Vagina (tissue), 2 donors: ENCODE data around the gene ATP11B. TPM values are rescaled to one million over a fixed set of nuclear protein-coding genes. Genes with fewer than 3 reads are reported as not detected.

Experiments
- DNase-seq, 2 donors: peaks; one replicate each; pipeline ENCODE4 v3.0.0-alpha.2; 2017; ENCODE audit errors: extremely low spot score in 2 of 2
- H3K27ac ChIP-seq: fragments of 200-600 bp; sonication (generic); one replicate; pipeline ENCODE4 v1.5.1; 2019
- H3K27me3 ChIP-seq: fragments of 200-600 bp; sonication (generic); one replicate; pipeline ENCODE4 v1.5.1; 2019
- H3K36me3 ChIP-seq, 2 donors: fragments of 200-600 bp; sonication (generic); one replicate each; pipeline ENCODE4 v1.5.1; 2017 to 2019
- H3K4me1 ChIP-seq: fragments of 200-600 bp; sonication (generic); one replicate; pipeline ENCODE4 v1.5.1; 2019
- H3K4me3 ChIP-seq, 2 donors: fragments of 200-600 bp; sonication (generic); 1 replicate in 1 of 2; 2 replicates in 1 of 2; pipeline ENCODE4 v1.5.1; 2016 to 2019
- H3K9me3 ChIP-seq: fragments of 200-600 bp; sonication (generic); one replicate; pipeline ENCODE4 v1.5.1; 2019
- POLR2A ChIP-seq, 2 donors: fragments of 450-650 bp; IDR thresholded peaks; one replicate each; pipeline ENCODE4 v1.6.1; 2017; ENCODE audit warnings: antibody characterized with exemption in 2 of 2, mild to moderate bottlenecking in 2 of 2, moderate library complexity in 2 of 2
- POLR2AphosphoS5 ChIP-seq, 2 donors: sonication (generic); formaldehyde crosslinking; IDR thresholded peaks; one replicate each; pipeline ENCODE4 v1.9.0; 2017; ENCODE audit warnings: antibody characterized with exemption in 2 of 2, mild to moderate bottlenecking in 2 of 2, low read depth in 1 of 2; ENCODE audit not compliant: insufficient read depth in 1 of 2
- intact Hi-C: fragments of 100-400 bp; cut with DNase I; formaldehyde crosslinking; loops from one replicate; pipeline ENCODE4 v1.15.1; 2023
- total RNA-seq: library from RNA; depleted of rRNA; stranded (reverse); fragments of >200 nt; gene quantifications from one replicate; pipeline ENCODE4 v1.2.3, GENCODE V29; 2016
- TF ChIP-seq, protein P1 (sequence below), 3 experiments: fragments of 450-650 bp in 2 of 3; fragments of 200-600 bp in 1 of 3; sonication (generic) in 1 of 3; IDR thresholded peaks; one replicate each; pipeline ENCODE4 v1.5.1; 2017 to 2019; ENCODE audit warnings: antibody characterized with exemption in 3 of 3, mild to moderate bottlenecking in 2 of 3, moderate library complexity in 2 of 3

ATP11B gene
- total RNA-seq, 1 donor from 2014 or later, result 100 TPM

DNA sequence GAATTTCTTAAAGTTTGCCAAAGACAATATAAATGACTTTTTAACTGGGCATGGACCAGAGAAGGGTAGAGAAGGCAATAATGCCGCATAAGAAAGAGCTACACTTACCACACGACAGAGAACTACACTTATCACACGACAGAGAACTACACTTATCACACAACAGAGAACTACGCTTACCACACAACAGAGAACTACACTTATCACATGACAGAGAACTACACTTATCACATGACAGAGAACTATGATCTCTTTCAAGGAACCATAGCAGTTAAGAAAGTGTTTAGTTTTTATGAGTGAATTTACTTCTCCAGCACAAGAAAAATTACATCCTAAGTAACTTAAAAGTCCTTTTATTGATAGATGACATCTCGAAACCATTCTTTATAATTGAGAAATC is 155.0 kb downstream of the ATP11B start:
- H3K36me3 ChIP-seq, result peaks cover 0 to 35% of the 10 kb centered on the region in 2 donors
- no peaks in the 10 kb centered on the region for H3K27me3 ChIP-seq
- no peak overlapping the region for H3K4me3 ChIP-seq
- no peaks in the 10 kb centered on the region for H3K4me1 ChIP-seq
- no peak for TF ChIP-seq POLR2AphosphoS5 (IDR thresholded peaks at IDR 0.05; ENCODE audit: insufficient read depth in 1 of 2, low read depth in 1 of 2)
- TF ChIP-seq, protein P1, sequence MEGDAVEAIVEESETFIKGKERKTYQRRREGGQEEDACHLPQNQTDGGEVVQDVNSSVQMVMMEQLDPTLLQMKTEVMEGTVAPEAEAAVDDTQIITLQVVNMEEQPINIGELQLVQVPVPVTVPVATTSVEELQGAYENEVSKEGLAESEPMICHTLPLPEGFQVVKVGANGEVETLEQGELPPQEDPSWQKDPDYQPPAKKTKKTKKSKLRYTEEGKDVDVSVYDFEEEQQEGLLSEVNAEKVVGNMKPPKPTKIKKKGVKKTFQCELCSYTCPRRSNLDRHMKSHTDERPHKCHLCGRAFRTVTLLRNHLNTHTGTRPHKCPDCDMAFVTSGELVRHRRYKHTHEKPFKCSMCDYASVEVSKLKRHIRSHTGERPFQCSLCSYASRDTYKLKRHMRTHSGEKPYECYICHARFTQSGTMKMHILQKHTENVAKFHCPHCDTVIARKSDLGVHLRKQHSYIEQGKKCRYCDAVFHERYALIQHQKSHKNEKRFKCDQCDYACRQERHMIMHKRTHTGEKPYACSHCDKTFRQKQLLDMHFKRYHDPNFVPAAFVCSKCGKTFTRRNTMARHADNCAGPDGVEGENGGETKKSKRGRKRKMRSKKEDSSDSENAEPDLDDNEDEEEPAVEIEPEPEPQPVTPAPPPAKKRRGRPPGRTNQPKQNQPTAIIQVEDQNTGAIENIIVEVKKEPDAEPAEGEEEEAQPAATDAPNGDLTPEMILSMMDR (IDR thresholded peaks at IDR 0.05), result no peak
- no peak for DNase-seq
- H3K27ac ChIP-seq, result no peak overlapping the region
- H3K9me3 ChIP-seq, result no peaks in the 10 kb centered on the region
- intact Hi-C loops, result no loop called here

DNA sequence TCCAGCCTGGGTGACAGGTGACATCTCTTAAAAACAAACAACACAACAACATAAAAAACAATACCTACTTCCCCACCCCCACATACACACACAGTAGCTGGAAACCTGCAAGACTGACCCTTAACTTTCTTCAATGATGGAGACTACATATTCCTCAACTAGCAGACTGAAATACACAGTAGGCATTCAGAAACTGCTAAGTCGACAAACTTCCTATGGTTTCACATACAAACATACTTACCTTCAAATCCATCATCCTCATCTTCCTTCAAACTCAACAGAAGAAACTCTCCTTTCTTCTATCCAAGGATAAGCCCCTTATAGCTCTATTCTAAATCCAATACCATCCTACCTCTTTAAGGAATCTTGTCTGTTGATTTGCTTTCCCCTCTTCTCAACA is 156.4 kb downstream of the ATP11B start:
- no peak overlapping the region for H3K27ac ChIP-seq
- no peak overlapping the region for H3K4me3 ChIP-seq
- no peaks in the 10 kb centered on the region for H3K27me3 ChIP-seq
- intact Hi-C loops, result no loop called here
- no peak for DNase-seq
- H3K4me1 ChIP-seq, result no peaks in the 10 kb centered on the region
- no peak for TF ChIP-seq POLR2AphosphoS5 (IDR thresholded peaks at IDR 0.05; ENCODE audit: insufficient read depth in 1 of 2, low read depth in 1 of 2)
- TF ChIP-seq, protein P1 (IDR thresholded peaks at IDR 0.05), result no peak
- TF ChIP-seq POLR2A (IDR thresholded peaks at IDR 0.05), result no peak
- H3K9me3 ChIP-seq, result no peaks in the 10 kb centered on the region
- peaks cover 0 to 31% of the 10 kb centered on the region in 2 donors for H3K36me3 ChIP-seq

DNA sequence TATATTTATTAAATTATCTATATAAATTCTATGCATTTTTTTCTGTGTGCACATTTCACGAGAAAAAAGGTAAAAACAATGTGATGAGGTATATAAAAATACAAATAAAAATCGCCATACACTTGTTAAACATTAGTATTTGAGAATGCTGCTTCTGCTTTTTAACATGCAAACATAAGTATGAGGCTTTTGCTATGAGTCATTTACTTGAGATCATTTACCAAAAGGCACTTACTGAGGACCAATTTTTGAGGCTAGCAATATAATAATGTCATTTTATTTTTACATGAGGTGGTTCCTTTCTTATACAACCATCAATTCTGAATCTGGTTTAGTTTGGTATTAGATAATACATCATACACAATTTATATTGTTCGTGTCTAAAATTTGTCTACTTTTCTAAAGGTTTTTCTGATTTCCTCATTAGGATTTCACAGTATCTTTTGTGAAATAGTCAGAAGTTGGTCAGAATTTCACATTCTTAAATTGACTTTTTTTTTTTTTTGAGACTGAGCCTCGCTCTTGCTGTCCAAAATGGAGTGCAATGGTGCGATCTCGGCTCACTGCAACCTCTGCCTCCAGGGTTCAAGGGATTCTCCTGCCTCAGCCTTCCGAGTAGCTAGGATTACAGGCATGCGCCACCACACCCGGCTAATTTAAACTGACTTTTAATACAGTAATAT is 161.4 kb downstream of the ATP11B start:
- Histone ChIP-seq H3K9me3 (no peaks in the 10 kb centered on the region), H3K4me1 (no peaks in the 10 kb centered on the region), H3K36me3 (peaks cover 0 to 11% of the 10 kb centered on the region in 2 donors), H3K4me3 (no peak overlapping the region), H3K27me3 (no peaks in the 10 kb centered on the region), H3K27ac (no peak overlapping the region)
- DNase-seq, result no peak
- TF ChIP-seq POLR2A (IDR thresholded peaks at IDR 0.05) (no peak), POLR2AphosphoS5 (IDR thresholded peaks at IDR 0.05; ENCODE audit: insufficient read depth in 1 of 2, low read depth in 1 of 2) (no peak)
- TF ChIP-seq, protein P1 (IDR thresholded peaks at IDR 0.05), result no peak
- intact Hi-C loops, result no loop called here

DNA sequence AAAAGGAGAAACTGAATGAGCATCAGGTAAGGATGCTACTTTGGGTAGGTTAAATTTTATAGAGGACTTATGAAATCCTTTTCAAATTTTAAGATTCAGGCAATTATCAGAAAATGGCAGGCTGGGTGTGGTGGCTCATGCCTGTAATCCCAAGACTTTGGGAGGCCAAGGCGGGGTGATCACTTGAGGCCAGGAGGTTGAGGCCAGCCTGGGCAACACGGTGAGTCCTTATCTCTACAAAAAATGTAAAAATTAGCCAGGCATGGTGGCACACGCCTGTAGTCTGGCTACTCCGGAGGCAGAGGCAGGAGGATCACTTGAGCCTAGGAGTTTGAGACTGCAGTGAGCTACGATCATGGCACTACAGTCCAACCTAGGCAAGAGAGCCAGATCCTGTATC is 163.9 kb downstream of the ATP11B start:
- H3K27ac ChIP-seq, result no peak overlapping the region
- peaks cover 0 to 14% of the 10 kb centered on the region in 2 donors for H3K36me3 ChIP-seq
- H3K4me3 ChIP-seq, result no peak overlapping the region
- TF ChIP-seq POLR2A (IDR thresholded peaks at IDR 0.05) (no peak), POLR2AphosphoS5 (IDR thresholded peaks at IDR 0.05; ENCODE audit: insufficient read depth in 1 of 2, low read depth in 1 of 2) (no peak)
- TF ChIP-seq, protein P1 (IDR thresholded peaks at IDR 0.05), result no peak
- H3K4me1 ChIP-seq, result peaks cover under 1% of the 10 kb centered on the region
- intact Hi-C loops, result no loop called here
- no peak for DNase-seq
- no peaks in the 10 kb centered on the region for H3K9me3 ChIP-seq
- H3K27me3 ChIP-seq, result no peaks in the 10 kb centered on the region

DNA sequence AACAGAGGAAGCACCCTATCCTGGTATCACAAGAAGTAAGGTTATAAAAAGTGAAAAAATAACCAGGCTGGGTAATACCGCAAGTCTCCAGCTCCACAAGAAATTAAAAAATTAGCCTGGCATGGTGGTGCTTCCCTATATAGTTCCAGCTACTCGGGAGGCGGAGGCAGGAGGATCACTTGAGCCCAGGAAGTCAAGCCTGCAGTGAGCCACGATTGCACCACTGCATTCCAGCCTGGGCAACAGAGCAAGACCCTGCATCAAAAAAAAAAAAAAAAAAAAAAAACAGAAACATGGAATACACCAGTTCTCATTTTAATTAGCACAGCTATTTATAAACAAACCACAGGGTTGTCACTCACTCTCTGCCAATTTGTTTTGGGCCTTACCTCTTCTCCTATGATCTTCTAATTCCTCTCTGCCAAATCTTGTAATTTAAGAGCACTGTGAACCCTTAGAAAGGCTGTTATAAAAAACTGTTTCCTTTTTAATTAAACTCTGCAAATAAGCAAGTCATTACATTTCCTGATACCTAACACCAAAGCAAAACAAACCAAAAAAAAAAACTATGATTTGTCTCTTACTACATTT is 164.5 kb downstream of the ATP11B start:
- TF ChIP-seq POLR2A (IDR thresholded peaks at IDR 0.05) (no peak), POLR2AphosphoS5 (IDR thresholded peaks at IDR 0.05; ENCODE audit: insufficient read depth in 1 of 2, low read depth in 1 of 2) (no peak)
- TF ChIP-seq, protein P1 (IDR thresholded peaks at IDR 0.05), result no peak
- peaks cover 0 to 14% of the 10 kb centered on the region in 2 donors for H3K36me3 ChIP-seq
- intact Hi-C loops, result no loop called here

More for the DNA sequence above, 164.5 kb downstream of the ATP11B start:
- DNase-seq, result no peak
- no peaks in the 10 kb centered on the region for H3K27me3 ChIP-seq
- H3K9me3 ChIP-seq, result no peaks in the 10 kb centered on the region
- H3K4me1 ChIP-seq, result peaks cover 6% of the 10 kb centered on the region
- H3K4me3 ChIP-seq, result no peak overlapping the region
- H3K27ac ChIP-seq, result no peak overlapping the region
